Endothelial cell of umbilical vein (primary cell): ENCODE data around the gene PRELID3B. TPM values are rescaled to one million over a fixed set of nuclear protein-coding genes. Genes with fewer than 3 reads are reported as not detected.

Experiments
- BruUV-seq: library from RNA; stranded (reverse); fragments of 400-500 nt; replicated peaks from 2 replicates; lab custom pipeline; 2021; lab: Mats Ljungman, UMichigan
- CTCF ChIA-PET: fragments of 300-600, 350-600 bp; sonication (Branson Sonifier 250); formaldehyde crosslinking; loops from one replicate; lab custom pipeline; 2021; ENCODE audit warnings: antibody characterized with exemption, inconsistent platforms; lab: Charles Lee
- POLR2A ChIA-PET: fragments of 300-600, 350-600 bp; sonication (Branson Sonifier 250); formaldehyde crosslinking; loops from one replicate; lab custom pipeline; 2021; ENCODE audit warnings: antibody characterized with exemption, inconsistent platforms; lab: Charles Lee
- DNase-seq: peaks from one replicate; pipeline ENCODE4 v3.0.0-alpha.2; 2011; ENCODE audit warnings: low read depth, low spot score
- FAIRE-seq: peaks from 2 replicates; lab custom pipeline; 2011; peaks lifted over from hg19 to GRCh38; lab: Jason Lieb, UNC
- H2AFZ ChIP-seq: 2 replicates; pipeline ENCODE4 v1.6.0; 2012; ENCODE audit warnings: low read depth, low read length, control low read depth, inconsistent platforms
- H3K27ac ChIP-seq: 2 replicates; pipeline ENCODE4 v1.5.1; 2011; ENCODE audit warnings: low read depth, mild to moderate bottlenecking, control low read depth, low read length, moderate library complexity; ENCODE audit not compliant: insufficient read depth
- H3K27me3 ChIP-seq, 2 experiments: 2 replicates each; pipeline versions ENCODE4 v1.6.0 to v1.6.1; 2011; ENCODE audit warnings: low read length in 2 of 2, mixed read lengths in 1 of 2; ENCODE audit not compliant: control insufficient read depth in 2 of 2, insufficient read depth in 2 of 2
- H3K36me3 ChIP-seq, 2 experiments: 2 replicates in 1 of 2; 3 replicates in 1 of 2; pipeline ENCODE4 v1.5.1; 2011; ENCODE audit warnings: low read length in 2 of 2, mild to moderate bottlenecking in 1 of 2, moderate library complexity in 1 of 2; ENCODE audit not compliant: control insufficient read depth in 2 of 2, insufficient read depth in 2 of 2; ENCODE audit errors: extremely low read depth in 1 of 2
- H3K4me1 ChIP-seq: 3 replicates; pipeline ENCODE4 v1.5.1; 2011; ENCODE audit warnings: mild to moderate bottlenecking, low read length; ENCODE audit not compliant: control insufficient read depth, insufficient read depth; ENCODE audit errors: extremely low read depth
- H3K4me2 ChIP-seq: 2 replicates; pipeline ENCODE4 v1.6.1; 2011; ENCODE audit warnings: low read length, control low read depth, mixed read lengths; ENCODE audit not compliant: insufficient read depth
- H3K4me3 ChIP-seq, 3 experiments: fragments of 200-600 bp in 1 of 3; sonication (generic), shearing (Covaris generic) in 1 of 3; replicated peaks in 1 of 3; 2 replicates each; pipeline ENCODE4 v1.5.1; 2011 to 2016; ENCODE audit warnings: control low read depth in 3 of 3, low read length in 3 of 3, mild to moderate bottlenecking in 2 of 3, inconsistent platforms in 1 of 3, low read depth in 1 of 3, moderate library complexity in 1 of 3; ENCODE audit not compliant: insufficient read depth in 1 of 3
- H3K79me2 ChIP-seq: 2 replicates; pipeline ENCODE4 v1.6.0; 2012; ENCODE audit warnings: low read length, inconsistent platforms; ENCODE audit not compliant: control insufficient read depth, insufficient read depth
- H3K9ac ChIP-seq: replicated peaks from 2 replicates; pipeline ENCODE3; 2011; ENCODE audit warnings: low read length, control low read depth; ENCODE audit not compliant: insufficient read depth; ENCODE audit errors: extremely low read depth
- H3K9me1 ChIP-seq: replicated peaks from 3 replicates; pipeline ENCODE4 v1.6.0; 2011; ENCODE audit warnings: mild to moderate bottlenecking, low read length; ENCODE audit not compliant: control insufficient read depth, insufficient read depth; ENCODE audit errors: extremely low read depth
- H3K9me3 ChIP-seq: replicated peaks from 2 replicates; pipeline ENCODE4 v1.5.1; 2012; ENCODE audit warnings: low read length, inconsistent platforms; ENCODE audit not compliant: control insufficient read depth, insufficient read depth
- H4K20me1 ChIP-seq: replicated peaks from 2 replicates; pipeline ENCODE3; 2011; ENCODE audit warnings: mild to moderate bottlenecking, low read length; ENCODE audit not compliant: control insufficient read depth, insufficient read depth; ENCODE audit errors: extremely low read depth
- EZH2 ChIP-seq: IDR thresholded peaks from 2 replicates; pipeline ENCODE4 v1.6.1; 2012; ENCODE audit warnings: borderline replicate concordance, low read depth, mild to moderate bottlenecking, moderate library complexity, low read length, inconsistent platforms; ENCODE audit not compliant: severe bottlenecking
- FOS ChIP-seq: IDR thresholded peaks from 2 replicates; pipeline ENCODE4 v1.6.1; 2011; ENCODE audit warnings: mild to moderate bottlenecking, low read length, moderate library complexity, borderline replicate concordance; ENCODE audit not compliant: insufficient read depth
- GATA2 ChIP-seq: IDR thresholded peaks from 2 replicates; pipeline ENCODE4 v1.7.0; 2011; ENCODE audit warnings: low read depth, mild to moderate bottlenecking, moderate library complexity, mixed read lengths, low read length; ENCODE audit not compliant: insufficient read length, insufficient read depth
- JUN ChIP-seq: IDR thresholded peaks from 2 replicates; pipeline ENCODE4 v1.6.1; 2011; ENCODE audit warnings: borderline replicate concordance, low read depth; ENCODE audit not compliant: insufficient read length, insufficient read depth
- MAX ChIP-seq: IDR thresholded peaks from 2 replicates; pipeline ENCODE4 v1.6.1; 2011; ENCODE audit not compliant: insufficient read depth, insufficient read length
- MYC ChIP-seq: IDR thresholded peaks from one replicate; pipeline ENCODE4 v1.6.1; 2011; ENCODE audit warnings: mild to moderate bottlenecking, low read depth, low read length
- POLR2A ChIP-seq: IDR thresholded peaks from 2 replicates; pipeline ENCODE4 v1.6.1; 2012; ENCODE audit warnings: low read depth, mild to moderate bottlenecking, control low read depth, low read length
- POLR2AphosphoS5 ChIP-seq: IDR thresholded peaks from 2 replicates; pipeline ENCODE4 v1.6.1; 2012; ENCODE audit warnings: low read depth, mild to moderate bottlenecking, control low read depth, low read length, moderate library complexity; ENCODE audit not compliant: insufficient read depth
- dilution Hi-C: fragments of 300-500 bp; cut with MboI; formaldehyde crosslinking; loops from one replicate; pipeline ENCODE4 v1.15.0; 2019; ENCODE audit warnings: low sequenced_read_pairs; ENCODE audit not compliant: extremely low pct_ligation_motif_present
- intact Hi-C: fragments of 100-400 bp; cut with micrococcal nuclease; formaldehyde crosslinking; loops from one replicate; pipeline ENCODE4 v1.10.0; 2022
- polyA plus RNA-seq, 4 experiments: library from polyadenylated mRNA; depleted of rRNA in 3 of 4; stranded (reverse) in 3 of 4; unstranded in 1 of 4; fragments of >200 nt; gene quantifications; 2 replicates each; pipeline versions ENCODE4 v1.2.1 to v1.2.3, GENCODE V29; 2011 to 2012; ENCODE audit warnings: missing spikeins in 1 of 4
- total RNA-seq: library from RNA; stranded (reverse); gene quantifications from 2 replicates; pipeline ENCODE4 v1.2.3, GENCODE V29; 2021
- TF ChIP-seq, protein P1 (sequence below), 2 donors: IDR thresholded peaks; 1 replicate in 1 of 2; 2 replicates in 1 of 2; pipeline ENCODE4 v1.5.1; 2011; ENCODE audit warnings: low read length in 2 of 2, mild to moderate bottlenecking in 2 of 2, moderate library complexity in 2 of 2, control low read depth in 1 of 2, inconsistent platforms in 1 of 2, low read depth in 1 of 2; ENCODE audit not compliant: insufficient read depth in 1 of 2; ENCODE audit errors: extremely low read depth in 1 of 2

Gene PRELID3B
- total and polyA plus RNA-seq, 2 donors (not counting 3 experiments of a cell fraction or from before 2014, with no cell fraction given): 14.9 to 57.2 TPM

DNA sequence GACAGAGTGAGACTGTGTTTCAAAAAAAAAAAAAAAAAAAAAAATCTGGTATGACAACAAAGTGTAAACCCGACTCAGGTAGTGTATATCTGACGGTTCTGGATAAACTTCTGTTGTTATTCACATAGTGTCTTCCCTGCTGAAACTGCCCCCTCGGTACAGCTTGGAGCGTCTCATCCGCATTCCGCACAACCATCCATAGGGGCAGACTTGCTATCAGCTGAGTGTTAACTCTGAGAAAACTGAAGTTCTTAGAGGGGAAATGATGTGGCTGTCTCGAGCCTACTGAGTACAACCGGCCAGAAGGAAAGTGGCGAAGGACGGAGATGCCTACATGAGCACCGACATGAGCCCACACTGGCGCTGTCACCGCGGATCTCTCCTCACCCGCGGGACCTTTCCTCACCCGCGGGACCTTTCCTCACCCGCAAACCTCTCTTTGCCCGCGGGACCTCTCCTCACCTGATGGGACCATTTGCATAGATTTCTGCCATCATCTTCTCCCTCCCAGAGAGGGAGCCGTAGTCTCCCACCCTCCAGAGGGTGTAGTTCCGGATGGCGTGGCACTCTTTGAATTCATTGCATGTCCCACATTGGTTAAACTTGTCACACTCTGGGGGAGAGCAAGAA, 45.3 kb downstream of the PRELID3B start:
- H3K4me3 ChIP-seq: no peak overlapping the region
- H3K27ac ChIP-seq: no peak overlapping the region
- no peak for FAIRE-seq
- no peak for DNase-seq
- H3K27me3 ChIP-seq: no peaks in the 10 kb centered on the region
- dilution Hi-C loops (no loop called here), intact Hi-C loops (loop anchor here (5.0 kb wide), 1 partner anchor 35 kb away; the partner anchor contains the start of gene ATP5F1E)
- no peaks in the 10 kb centered on the region for H3K9me1 ChIP-seq
- no peaks in the 10 kb centered on the region for H3K9me3 ChIP-seq
- ChIA-PET POLR2A (no interaction called here), CTCF (interaction anchor here (1.3 to 1.8 kb wide), 2 partner anchors 12 to 34 kb away, joined by 4 to 6 read pairs; partner anchors contain the start of gene ATP5F1E)
- H3K36me3 ChIP-seq: peaks cover 31 to 56% of the 10 kb centered on the region in 2 experiments
- peaks cover 3% of the 10 kb centered on the region for H3K79me2 ChIP-seq
- H2AFZ ChIP-seq: no peak overlapping the region
- H3K4me2 ChIP-seq: no peak overlapping the region
- BruUV-seq: no TSS peak
- H4K20me1 ChIP-seq: no peaks in the 10 kb centered on the region
- H3K4me1 ChIP-seq: no peaks in the 10 kb centered on the region
- TF ChIP-seq EZH2 (no peak), MYC (no peak), POLR2A (no peak), POLR2AphosphoS5 (no peak), GATA2 (no peak), MAX (no peak), FOS (no peak), JUN (no peak)
- TF ChIP-seq, protein P1, sequence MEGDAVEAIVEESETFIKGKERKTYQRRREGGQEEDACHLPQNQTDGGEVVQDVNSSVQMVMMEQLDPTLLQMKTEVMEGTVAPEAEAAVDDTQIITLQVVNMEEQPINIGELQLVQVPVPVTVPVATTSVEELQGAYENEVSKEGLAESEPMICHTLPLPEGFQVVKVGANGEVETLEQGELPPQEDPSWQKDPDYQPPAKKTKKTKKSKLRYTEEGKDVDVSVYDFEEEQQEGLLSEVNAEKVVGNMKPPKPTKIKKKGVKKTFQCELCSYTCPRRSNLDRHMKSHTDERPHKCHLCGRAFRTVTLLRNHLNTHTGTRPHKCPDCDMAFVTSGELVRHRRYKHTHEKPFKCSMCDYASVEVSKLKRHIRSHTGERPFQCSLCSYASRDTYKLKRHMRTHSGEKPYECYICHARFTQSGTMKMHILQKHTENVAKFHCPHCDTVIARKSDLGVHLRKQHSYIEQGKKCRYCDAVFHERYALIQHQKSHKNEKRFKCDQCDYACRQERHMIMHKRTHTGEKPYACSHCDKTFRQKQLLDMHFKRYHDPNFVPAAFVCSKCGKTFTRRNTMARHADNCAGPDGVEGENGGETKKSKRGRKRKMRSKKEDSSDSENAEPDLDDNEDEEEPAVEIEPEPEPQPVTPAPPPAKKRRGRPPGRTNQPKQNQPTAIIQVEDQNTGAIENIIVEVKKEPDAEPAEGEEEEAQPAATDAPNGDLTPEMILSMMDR (IDR thresholded peaks at IDR 0.05; ENCODE audit: extremely low read depth in 1 of 2, insufficient read depth in 1 of 2, low read depth in 1 of 2, low read length in 2 of 2): no peak
- no peak overlapping the region for H3K9ac ChIP-seq
